HG03521 (cell line): Measurements from ENCODE around the gene FBP2.

Experiments
- ATAC-seq: cut with Tn5 transposase; IDR thresholded peaks from one replicate; pipeline ENCODE4 v1.9.1; 2021; ENCODE audit warnings: mild to moderate bottlenecking, moderate library complexity; ENCODE audit not compliant: unreplicated experiment

The FBP2 gene

GRCh38 chr9:94593459-94594345 is at the start of gene FBP2:
Gene FBP2 (minus strand): TSS chr9:94593824. CDS start chr9:94593726, 98 bp downstream.
- no peak for ATAC-seq

GRCh38 chr9:94643176-94643575 is 49.6 kb upstream of the FBP2 start:
- no peak for ATAC-seq

DNA sequence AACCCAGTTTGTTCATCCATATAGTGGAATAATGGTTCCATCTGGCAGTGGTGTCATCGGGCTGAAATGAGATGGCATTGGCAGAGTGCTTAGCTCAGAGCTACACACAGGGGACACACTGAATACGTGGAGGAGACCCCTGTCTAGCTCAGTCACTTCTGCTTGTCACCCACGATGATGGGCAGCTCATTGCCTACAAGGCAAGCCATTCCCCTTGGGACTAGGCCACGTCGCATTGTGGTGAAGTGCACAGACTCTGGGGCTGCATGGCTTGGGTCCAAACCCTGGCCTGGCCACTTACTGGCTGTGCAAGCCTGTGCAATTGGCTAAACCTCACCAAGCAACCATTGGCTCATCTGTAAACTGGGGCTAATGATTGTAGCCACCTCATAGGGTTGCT is 48.9 kb upstream of the FBP2 start:
- ATAC-seq = no peak

DNA sequence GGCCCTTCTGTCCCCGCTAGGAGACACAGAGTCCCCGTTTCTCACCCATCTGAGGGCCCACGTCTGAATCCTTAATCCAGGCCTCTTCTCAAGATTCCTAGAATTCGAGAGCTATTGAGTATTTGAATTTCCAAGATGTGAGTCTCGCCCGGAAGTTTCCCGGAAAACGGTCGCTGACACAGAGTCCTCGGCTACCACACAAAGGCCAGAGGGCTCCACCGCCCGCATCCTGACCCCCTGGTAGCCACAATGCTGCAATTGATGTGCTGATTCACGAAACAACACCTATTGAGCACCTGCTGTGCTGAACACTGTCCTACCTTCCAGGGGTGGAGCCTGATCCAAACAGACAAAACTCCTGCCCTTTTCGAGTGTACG is 46.4 kb upstream of the FBP2 start:
- ATAC-seq = no peak

GRCh38 chr9:94639061-94639998 is 45.7 kb upstream of the FBP2 start, which contains the start of gene FBP1:
Gene FBP1 (minus strand): TSS chr9:94639518. CDS start chr9:94639310, 208 bp downstream.
- ATAC-seq = no peak

GRCh38 chr9:94638335-94639060 is 44.9 kb upstream of the FBP2 start:
- ATAC-seq = no peak

GRCh38 chr9:94632737-94633136 is 39.1 kb upstream of the FBP2 start:
- ATAC-seq = no peak

GRCh38 chr9:94631599-94631998 is 38.0 kb upstream of the FBP2 start:
- no peak for ATAC-seq

- ATAC-seq = no peak
These were observed 37.2 kb upstream of the FBP2 start for GRCh38 chr9:94630833-94631232.

- ATAC-seq = no peak
These were observed 36.7 kb upstream of the FBP2 start for GRCh38 chr9:94630281-94630680.

DNA sequence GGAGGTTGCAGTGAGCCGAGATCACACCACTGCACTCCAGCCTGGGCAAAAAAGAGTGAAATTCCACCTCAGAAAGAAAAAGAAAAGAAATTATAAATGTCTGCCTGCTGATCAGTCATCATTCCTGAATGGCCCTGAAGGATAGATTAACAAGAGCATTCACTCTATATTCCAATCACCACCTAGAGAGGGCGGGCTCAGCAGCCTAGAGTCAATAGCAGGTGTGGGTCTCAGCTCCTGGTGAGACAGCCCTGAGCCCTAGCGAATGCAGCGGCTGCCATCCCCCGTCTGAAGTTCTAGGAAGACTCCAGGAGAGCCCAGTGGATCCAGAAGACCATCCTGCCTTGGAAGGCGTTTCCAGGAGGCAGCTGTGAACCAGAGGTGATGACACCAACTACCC is 33.7 kb upstream of the FBP2 start:
- ATAC-seq = no peak

- ATAC-seq = no peak
These were observed 32.2 kb upstream of the FBP2 start for GRCh38 chr9:94625835-94626234.

DNA sequence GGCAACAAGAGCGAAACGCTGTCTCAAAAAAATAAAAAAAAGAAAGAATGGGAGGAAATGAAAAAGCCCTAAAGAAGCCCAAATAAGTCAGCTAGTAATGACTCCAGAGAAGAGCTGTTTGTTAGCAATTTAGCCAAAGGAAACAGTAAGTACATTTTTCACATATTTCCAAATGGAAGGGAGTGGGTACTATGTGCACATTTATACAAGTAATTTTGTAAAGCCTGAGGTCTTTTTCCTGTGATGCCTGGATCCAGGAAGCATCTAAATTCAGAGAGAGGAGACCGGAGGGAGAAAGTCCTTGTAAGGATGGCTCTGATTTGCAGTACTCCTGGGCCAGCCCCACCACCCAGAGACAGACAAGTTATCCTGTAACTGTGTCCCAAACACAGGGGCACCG is 31.0 kb upstream of the FBP2 start:
- no peak for ATAC-seq

DNA sequence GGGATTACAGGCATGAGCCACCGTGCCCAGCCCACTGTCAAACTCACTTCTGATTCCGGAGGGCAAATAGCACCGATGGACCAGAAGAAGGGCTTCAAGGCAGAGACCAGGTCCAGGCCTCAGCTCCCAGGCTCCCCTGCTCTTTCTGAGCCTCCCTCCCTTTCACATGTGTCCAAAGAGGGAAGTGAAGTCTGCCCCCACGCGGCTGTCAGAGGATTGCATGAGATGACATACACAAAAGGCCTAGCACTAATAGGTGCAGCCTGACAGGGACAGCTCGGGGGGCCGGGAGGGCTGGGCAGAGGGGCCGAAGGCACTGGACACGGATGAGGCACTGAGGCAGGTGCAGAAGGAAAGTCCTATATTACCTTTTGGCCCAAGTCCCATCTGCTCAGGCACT is 29.6 kb upstream of the FBP2 start:
- no peak for ATAC-seq

DNA sequence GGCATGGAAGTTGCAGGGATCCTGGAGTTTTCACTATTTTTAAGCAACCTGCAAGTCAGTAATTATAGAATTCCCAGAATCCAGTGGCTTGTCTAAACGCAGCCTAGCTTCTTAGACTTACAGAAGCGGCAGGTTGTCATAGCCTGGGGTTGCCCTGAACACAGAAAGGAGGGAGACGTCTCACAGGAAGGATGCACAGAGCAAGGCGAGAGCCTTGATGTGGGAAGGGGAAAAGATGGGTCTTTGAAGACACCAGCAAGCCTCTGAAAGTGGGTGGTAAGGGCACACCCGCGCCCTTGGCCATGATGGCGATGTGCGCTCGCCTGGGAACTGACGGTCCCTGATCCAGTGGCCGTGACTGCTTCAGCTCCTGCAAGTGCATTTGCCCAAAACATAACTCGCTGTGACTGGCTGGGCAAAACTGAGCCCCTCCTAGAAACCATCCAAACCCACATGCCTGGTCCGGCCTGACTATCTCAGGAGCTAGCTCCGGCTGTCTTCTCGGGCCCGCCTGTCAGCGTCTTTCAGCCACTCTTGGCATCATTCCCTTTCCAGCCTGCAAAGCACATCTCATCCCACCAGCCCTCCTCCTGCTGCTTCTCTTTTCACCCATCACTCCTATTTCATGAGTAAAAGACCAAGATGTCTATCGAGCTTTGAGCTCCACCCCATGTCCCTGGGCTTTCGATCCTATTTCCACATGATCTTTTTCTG is 28.6 kb upstream of the FBP2 start:
- no peak for ATAC-seq

DNA sequence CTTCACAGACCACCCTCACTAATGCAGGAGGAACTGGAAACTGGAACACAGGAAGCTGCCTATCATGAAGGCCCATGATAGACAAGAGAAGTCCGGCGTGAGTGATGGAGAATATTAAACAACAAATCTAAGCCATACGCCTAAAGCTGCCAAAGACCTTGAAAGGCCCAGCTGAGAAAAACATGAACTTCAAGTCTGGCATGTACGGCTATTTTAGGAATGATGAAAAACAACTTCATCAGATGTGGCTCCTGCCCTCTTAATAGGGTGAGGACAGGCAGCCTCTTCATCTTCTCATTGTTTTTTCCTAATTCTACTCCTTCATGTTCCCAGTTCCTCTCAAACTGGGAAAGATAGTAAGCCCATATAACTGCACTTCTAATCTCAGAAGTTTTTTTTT is 25.4 kb upstream of the FBP2 start:
- ATAC-seq = no peak

- no peak for ATAC-seq
These were observed 19.4 kb upstream of the FBP2 start for GRCh38 chr9:94613003-94613402.

DNA sequence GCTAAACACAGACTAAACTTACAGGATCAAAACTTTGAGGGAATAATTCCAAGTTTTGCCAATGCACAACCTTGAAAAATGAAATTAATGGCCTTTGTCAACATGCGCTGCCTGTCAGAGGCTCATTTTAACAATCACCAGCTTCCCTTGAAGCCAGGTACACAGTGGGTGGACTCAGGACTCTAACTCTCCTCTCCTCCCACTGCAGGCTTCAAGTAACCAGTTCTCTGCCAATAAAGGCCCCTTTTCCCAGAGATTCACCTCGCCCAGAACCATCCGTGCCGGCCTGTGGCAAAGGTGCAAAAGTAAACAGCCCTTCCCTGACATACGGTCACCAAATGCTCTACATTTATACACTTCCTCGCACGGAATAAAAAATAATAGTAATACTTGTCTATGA is 18.4 kb upstream of the FBP2 start:
- ATAC-seq = no peak

DNA sequence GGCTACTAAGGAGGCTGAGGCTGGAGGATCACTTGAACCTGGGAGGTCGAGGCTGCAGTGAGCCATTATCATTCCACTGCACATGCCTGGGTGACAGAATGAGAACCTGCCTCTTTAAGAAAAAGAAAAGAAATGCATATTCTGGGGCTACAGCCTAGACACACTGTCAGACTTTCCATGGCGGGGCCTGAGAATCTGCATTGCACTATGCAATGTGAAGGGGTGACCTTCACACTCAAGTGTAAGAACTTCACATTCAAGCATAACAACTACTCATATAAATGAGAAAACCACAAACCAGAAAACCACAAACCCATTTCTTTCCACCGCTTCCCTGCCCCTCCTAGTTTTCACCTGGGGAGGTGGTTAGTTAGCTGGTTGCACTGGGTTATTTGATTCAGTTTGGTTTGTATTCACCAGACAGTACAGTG is 18.0 kb upstream of the FBP2 start:
- no peak for ATAC-seq

DNA sequence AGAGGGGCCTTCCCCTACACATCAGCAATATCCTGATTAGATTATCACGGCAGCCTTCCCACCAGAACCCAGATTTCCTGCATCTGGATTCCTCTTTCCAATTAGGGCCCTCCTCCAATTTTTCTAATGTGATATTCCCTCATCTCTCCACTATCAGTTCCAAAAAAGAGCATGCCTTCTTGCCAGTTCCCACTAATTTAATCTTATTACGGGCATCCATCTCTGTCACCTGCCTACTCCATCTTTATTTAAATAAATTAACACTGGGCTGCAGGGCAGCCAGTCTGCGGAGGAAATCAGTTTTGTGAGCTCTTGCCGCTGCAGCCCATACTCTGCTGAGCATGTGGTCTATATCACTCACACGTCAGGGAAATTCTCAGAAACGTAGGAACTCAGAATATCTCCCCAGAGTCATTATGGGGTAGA is 16.6 kb upstream of the FBP2 start:
- ATAC-seq = no peak

GRCh38 chr9:94607423-94607691 is 13.7 kb upstream of the FBP2 start:
- no peak for ATAC-seq
